H1 (cell line): ENCODE results near the gene CSHL1. TPM values are rescaled to one million over a fixed set of nuclear protein-coding genes. Genes with fewer than 3 reads are reported as not detected.

ENCODE experiments used
- BRCA1 ChIP-seq: IDR thresholded peaks from 2 replicates; pipeline ENCODE4 v1.6.1; 2012; ENCODE audit warnings: low read depth, low read length, improper control_type of control experiment
- CHD2 ChIP-seq: IDR thresholded peaks from 2 replicates; pipeline ENCODE4 v1.6.1; 2012; ENCODE audit warnings: low read length, improper control_type of control experiment
- CHD7 ChIP-seq: fragments of 300-600 bp; sonication (generic); IDR thresholded peaks from 2 replicates; pipeline ENCODE4 v1.7.1; 2012; ENCODE audit warnings: low read length, moderate library complexity, mild to moderate bottlenecking, inconsistent platforms; ENCODE audit not compliant: insufficient replicate concordance
- POU5F1 ChIP-seq: IDR thresholded peaks from 2 replicates; pipeline ENCODE4 v1.6.1; 2011; ENCODE audit warnings: low read depth, mild to moderate bottlenecking, low read length, moderate library complexity
- TBP ChIP-seq: IDR thresholded peaks from 2 replicates; pipeline ENCODE4 v1.6.1; 2011; ENCODE audit warnings: low read depth, low read length, improper control_type of control experiment
- TCF12 ChIP-seq: IDR thresholded peaks from 2 replicates; pipeline ENCODE4 v1.6.1; 2011; ENCODE audit warnings: low read depth, mild to moderate bottlenecking, low read length
- YY1 ChIP-seq: IDR thresholded peaks from 2 replicates; pipeline ENCODE4 v1.6.1; 2011; ENCODE audit warnings: low read depth, mild to moderate bottlenecking, low read length
- polyA plus RNA-seq, 7 experiments: library from polyadenylated mRNA; depleted of rRNA in 3 of 7; stranded (reverse) in 5 of 7; unstranded in 2 of 7; fragments of >200 nt in 5 of 7; fragments of 200-250 nt in 2 of 7; gene quantifications; 1 replicate in 5 of 7; 2 replicates in 1 of 7; 4 replicates in 1 of 7; pipeline versions ENCODE4 v1.2.1 to v1.2.3, GENCODE V29; 2011 to 2013; ENCODE audit warnings: missing spikeins in 2 of 7, mixed read lengths in 2 of 7
- total RNA-seq: library from RNA; stranded (reverse); fragmentation: NEBNext Ultra II Directional; extraction: Animal tissue kit (Norgen Biotek cat#: 25700); gene quantifications from 2 replicates; pipeline ENCODE4 v1.2.1, GENCODE V29; 2021
- TF ChIP-seq, protein P1 (sequence below): IDR thresholded peaks from 2 replicates; pipeline ENCODE4 v1.6.1; 2011; ENCODE audit warnings: low read length, improper control_type of control experiment

The CSHL1 gene
- total and polyA plus RNA-seq, 2 of the 8 experiments (the other 6 are each of a cell fraction or from before 2014, with no cell fraction given), result not detected

GRCh38 chr17:63944736-63945499 is 33.9 kb upstream of the CSHL1 start (continued):
- TF ChIP-seq CHD7 (no peak), TBP (no peak), BRCA1 (no peak), CHD2 (no peak), POU5F1 (no peak), YY1 (no peak), TCF12 (no peak)
- TF ChIP-seq, protein P1, sequence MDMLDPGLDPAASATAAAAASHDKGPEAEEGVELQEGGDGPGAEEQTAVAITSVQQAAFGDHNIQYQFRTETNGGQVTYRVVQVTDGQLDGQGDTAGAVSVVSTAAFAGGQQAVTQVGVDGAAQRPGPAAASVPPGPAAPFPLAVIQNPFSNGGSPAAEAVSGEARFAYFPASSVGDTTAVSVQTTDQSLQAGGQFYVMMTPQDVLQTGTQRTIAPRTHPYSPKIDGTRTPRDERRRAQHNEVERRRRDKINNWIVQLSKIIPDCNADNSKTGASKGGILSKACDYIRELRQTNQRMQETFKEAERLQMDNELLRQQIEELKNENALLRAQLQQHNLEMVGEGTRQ, result no peak
